ENCODE measurements around the gene KIF21A. TPM values are rescaled to one million over a fixed set of nuclear protein-coding genes. Genes with fewer than 3 reads are reported as not detected.
"Not testable (repeated sequence)": the region's sequence is repeated elsewhere in the genome, so short reads cannot be mapped to it uniquely, and the experiment has no call there.

The KIF21A gene
- polyA plus RNA-seq, result 1 to 10 TPM; 8.1 to 9.7 (median 9.4) TPM

DNA sequence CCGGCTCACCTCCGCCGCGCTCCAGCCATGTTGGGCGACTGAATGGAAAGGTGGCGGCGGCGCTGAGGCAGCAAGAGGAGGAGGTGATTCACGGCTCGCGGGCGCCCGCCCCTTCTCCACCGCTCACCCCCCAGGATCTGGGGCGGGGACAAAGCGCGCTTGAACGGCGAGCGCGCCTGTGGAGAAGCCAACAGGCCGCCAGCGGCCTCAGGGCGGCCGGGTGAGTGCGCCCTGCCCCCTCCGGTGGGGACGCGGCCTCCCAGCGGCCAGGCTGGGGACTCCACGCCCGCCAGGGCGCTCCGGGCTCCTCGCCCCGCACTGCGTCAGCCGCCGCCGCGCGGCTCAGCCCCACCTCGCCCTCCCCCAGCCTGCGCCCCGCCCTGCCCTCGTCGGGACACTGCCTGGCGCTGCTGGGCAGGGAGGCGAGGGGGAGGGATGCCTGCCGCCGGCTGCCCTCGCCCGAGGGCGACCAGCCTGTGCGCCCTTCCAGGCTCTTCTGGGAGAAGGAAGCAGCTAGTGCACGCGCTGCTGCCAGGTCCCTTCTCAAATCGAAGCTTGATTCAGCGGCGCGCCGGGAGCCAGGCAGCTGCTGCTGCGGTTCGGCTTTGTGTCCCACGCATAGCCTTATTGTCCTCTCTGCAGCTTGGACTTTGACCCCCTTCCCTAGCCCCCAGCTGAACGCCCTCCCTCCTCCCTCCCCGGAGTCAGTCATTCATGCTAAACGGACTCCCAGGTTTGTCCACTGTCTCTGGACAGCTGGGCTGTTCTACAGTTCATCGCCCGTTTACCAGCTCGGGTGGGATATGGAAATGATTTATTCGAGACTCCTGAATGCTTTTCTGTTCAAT lies at the start of gene KIF21A:
Gene KIF21A, minus strand, starts transcription at position 40 of the 848 bp plus-strand sequence. CDS start 150 bp downstream, outside the sequence.
- no peak within 1 kb of the TSS for H3K27ac ChIP-seq (ENCODE audit: low read depth, low read length)
- 0 to 1% (median 0%) methylated on average over 37 to 72 of the region's 72 CpGs for WGBS, 3 donors

- H3K27ac ChIP-seq (ENCODE audit: low read depth, low read length), result no peak overlapping the region
- WGBS, 3 donors, result 43 to 61% (median 52%) methylated on average over 1 of the region's 1 CpG
Observed at GRCh38 chr12:39490500-39491282, 47.8 kb upstream of the KIF21A start.

- 81 to 94% (median 94%) methylated on average over 7 of the region's 7 CpGs for WGBS, 3 donors
- no peak overlapping the region for H3K27ac ChIP-seq (ENCODE audit: low read depth, low read length)
Observed at GRCh38 chr12:39483597-39483996, 40.7 kb upstream of the KIF21A start.

DNA sequence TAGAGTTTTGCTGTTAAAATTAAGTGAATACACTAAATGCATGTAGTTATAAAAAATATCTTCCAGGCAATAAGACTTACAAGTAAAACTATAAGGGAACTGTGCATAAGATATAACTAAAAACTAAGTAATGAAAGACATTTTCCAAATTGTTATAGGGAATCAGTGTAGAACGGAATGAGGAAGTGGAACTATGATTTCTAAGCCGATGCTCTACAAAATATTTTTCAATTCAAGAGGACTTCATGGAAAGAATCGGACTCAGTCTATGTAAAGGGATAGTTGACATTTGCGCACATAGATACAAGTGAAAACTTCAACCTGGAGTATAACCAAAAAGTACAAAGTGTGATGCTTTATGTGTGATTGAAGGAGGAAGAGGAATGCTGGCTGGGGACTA lies 40.1 kb upstream of the KIF21A start:
- WGBS, 3 donors, result 87 to 90% (median 90%) methylated on average over 4 of the region's 4 CpGs
- no peak overlapping the region for H3K27ac ChIP-seq (ENCODE audit: low read depth, low read length)

GRCh38 chr12:39476894-39477293 lies 34.0 kb upstream of the KIF21A start:
- 77 to 85% (median 84%) methylated on average over 5 of the region's 5 CpGs for WGBS, 3 donors
- no peak overlapping the region for H3K27ac ChIP-seq (ENCODE audit: low read depth, low read length)

DNA sequence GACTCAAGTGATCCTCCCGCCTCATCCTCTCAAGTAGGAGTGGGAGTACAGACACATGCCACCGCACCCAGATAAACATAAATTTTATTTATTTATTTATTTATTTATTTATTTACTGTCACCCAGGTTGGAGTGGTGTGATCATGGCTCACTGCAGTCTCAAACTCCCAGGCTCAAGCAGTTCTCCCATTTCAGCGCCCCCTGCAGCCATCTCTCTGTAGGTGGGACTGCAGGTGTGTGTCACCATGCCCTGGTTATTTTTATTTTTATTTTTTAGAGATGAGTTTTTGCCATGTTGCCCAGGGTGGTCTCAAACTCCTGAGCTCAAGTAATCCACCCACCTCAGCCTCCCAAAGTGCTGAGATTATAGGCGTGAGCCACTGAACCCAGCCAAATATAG lies 33.2 kb upstream of the KIF21A start:
- no peak overlapping the region for H3K27ac ChIP-seq (ENCODE audit: low read depth, low read length)
- WGBS, 3 donors, result 93 to 94% (median 93%) methylated on average over 4 of the region's 4 CpGs

GRCh38 chr12:39475136-39475535 lies 32.2 kb upstream of the KIF21A start:
- 88 to 96% (median 93%) methylated on average over 10 to 11 of the region's 11 CpGs for WGBS, 3 donors

GRCh38 chr12:39467432-39467870 lies 24.5 kb upstream of the KIF21A start:
- H3K27ac ChIP-seq (ENCODE audit: low read depth, low read length), result no peak overlapping the region

More at GRCh38 chr12:39475136-39475535, 32.2 kb upstream of the KIF21A start:
- H3K27ac ChIP-seq (ENCODE audit: low read depth, low read length), result not testable (repeated sequence)

DNA sequence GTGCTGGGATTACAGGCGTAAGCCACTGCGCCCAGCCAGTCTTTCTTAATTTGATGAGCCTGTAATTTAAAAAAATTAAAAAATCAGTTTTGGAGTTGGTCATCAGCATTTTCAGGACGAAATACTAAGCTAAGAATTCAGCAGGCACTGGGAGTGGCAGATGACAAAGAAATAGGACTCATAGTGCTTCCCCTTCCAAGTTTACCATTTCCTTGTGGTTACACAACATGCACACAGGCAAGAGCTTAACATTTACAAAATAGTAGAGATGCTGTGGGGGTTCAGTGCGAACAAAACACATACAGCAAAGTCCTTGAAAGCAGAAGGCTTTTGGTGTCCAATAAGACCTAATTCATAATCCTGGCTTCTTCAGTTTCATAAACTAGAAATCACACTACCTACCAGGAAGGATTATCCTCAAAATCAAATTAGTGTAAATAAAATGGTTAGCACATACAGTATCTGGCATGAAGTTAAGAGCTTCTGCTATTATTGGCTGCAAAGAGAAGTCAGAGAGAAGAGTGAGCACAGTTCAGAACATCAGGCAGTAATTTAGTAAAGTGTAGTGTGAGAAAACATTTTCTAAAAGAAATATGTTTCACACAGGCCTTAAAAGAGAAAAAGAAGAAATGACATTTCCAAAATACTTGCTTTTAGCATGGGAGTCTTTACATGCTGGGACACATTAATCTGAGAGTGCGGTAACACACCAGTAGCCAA lies 22.2 kb upstream of the KIF21A start:
- no peak overlapping the region for H3K27ac ChIP-seq (ENCODE audit: low read depth, low read length)
- 77 to 84% (median 84%) methylated on average over 5 of the region's 5 CpGs for WGBS, 3 donors

GRCh38 chr12:39461059-39461458 lies 18.1 kb upstream of the KIF21A start:
- H3K27ac ChIP-seq (ENCODE audit: low read depth, low read length), result no peak overlapping the region
- WGBS, 3 donors, result 69 to 82% (median 80%) methylated on average over 1 of the region's 1 CpG

GRCh38 chr12:39459027-39459434 lies 16.1 kb upstream of the KIF21A start:
- 75 to 86% (median 83%) methylated on average over 7 of the region's 7 CpGs for WGBS, 3 donors
- H3K27ac ChIP-seq (ENCODE audit: low read depth, low read length), result no peak overlapping the region

DNA sequence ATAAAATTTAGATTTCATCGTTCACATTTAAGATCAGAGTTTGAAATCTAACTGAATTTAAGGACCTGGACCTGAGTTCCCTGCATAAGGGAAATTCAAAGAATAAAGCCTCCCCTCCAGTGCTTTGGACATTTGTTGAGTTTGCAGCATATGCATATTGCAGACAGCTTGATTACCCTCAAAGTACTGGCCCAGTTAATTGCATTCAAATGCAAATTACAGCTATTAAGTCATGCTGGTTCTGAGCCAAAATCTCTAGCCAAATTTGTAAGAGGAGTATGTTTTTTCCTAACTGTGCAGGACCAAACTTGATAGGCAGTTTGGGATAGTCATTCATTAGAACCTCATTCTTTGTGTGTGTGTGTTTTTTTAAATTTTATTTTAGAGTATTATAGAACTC lies 9.1 kb upstream of the KIF21A start:
- no peak overlapping the region for H3K27ac ChIP-seq (ENCODE audit: low read depth, low read length)
- WGBS, 3 donors, result 21 to 25% (median 24%) methylated on average over 1 of the region's 1 CpG

GRCh38 chr12:39448038-39448437 lies 5.1 kb upstream of the KIF21A start:
- no peak overlapping the region for H3K27ac ChIP-seq (ENCODE audit: low read depth, low read length)

- H3K27ac ChIP-seq (ENCODE audit: low read depth, low read length), result no peak overlapping the region
Observed at GRCh38 chr12:39443929-39444209, 949 bp upstream of the KIF21A start.

- WGBS, 3 donors, result 0 to 1% (median 0%) methylated on average over 29 to 34 of the region's 34 CpGs
- no peak overlapping the region for H3K27ac ChIP-seq (ENCODE audit: low read depth, low read length)
Observed at GRCh38 chr12:39442831-39443080, 164 bp downstream of the KIF21A start.

DNA sequence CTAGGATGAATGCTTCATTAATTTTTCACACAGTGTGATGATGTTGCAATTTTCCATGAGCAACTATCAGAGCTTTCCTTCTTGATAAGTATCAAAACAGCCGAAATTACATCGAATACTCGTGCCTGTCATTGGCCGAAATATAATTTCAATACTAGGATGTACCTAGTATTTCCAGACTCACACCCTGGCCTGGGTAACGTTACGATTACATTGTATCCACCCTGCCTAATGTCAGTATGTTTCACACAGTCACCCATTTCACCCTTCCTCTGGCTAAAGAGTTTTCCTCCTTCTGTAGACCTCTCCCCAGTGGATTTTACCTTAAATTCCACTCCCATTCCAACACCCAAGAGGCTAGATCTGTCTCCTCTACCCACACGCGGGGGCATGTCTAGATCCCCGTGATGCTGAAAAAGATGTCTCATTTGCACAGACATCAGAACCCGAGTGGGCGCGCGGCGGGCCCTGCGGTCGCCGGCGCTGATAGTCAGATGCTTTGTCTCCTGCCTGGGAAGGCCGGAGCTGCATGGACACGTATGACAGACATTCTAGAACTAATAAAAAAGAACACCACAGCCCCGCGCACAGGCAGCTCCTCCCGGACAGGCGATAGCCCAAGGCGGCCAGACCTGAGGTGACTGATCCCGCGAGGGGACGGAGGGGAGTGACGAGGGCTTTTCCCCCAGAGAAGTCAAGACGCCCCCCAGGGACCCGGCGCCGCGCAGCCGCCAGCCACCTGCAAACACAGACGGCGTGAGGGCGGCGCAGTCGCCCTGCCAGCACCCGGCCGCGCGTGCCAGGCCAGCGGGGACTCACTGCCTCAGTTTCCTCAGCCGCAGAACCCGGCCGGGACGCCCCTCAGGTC lies 723 bp downstream of the KIF21A start:
- 2 to 3% (median 2%) methylated on average over 48 to 49 of the region's 49 CpGs for WGBS, 3 donors
- no peak overlapping the region for H3K27ac ChIP-seq (ENCODE audit: low read depth, low read length)

DNA sequence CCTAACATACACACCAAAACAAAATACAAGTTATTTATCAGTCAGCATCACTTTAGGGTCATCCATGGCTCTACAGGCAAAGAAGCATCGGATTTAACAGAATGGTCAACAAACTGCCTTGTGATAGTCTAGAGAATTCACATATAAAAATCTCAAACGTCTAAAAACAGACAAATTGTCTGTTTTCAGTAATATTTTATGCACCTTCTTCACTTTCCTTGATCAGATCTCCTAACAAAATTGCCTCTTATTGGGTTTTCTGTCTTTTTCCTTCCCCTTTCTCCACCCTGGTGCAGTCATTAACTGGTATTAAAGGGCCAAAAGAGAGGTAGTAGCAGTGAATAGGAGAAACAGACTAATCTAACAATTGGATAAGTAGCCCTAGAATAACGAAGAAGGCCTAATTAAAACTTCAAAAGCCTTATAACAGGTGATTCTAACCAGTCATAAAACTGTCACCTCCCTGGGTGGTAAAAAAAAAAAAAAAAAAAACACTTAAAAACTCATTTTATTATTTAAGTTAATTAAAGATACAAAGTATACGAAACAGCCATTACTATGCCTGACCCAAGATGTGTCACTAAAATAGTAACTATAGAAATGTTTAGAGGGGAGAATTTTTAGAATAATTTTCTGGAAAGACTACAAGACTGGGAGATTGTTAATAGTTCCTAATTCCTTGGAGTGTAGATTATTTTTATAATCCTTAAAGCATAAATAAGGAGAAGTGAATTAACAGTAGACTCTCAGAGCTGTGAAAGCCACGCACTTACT lies 1.5 kb downstream of the KIF21A start:
- WGBS, 3 donors, result 53 to 69% (median 56%) methylated on average over 5 of the region's 5 CpGs
- H3K27ac ChIP-seq (ENCODE audit: low read depth, low read length), result no peak overlapping the region

GRCh38 chr12:39440781-39441180 lies 2.1 kb downstream of the KIF21A start:
- WGBS, 3 donors, result 77 to 91% (median 90%) methylated on average over 2 of the region's 2 CpGs
- H3K27ac ChIP-seq (ENCODE audit: low read depth, low read length), result no peak overlapping the region

Measured in adipose tissue (tissue), 3 donors.